IgD-negative memory B cell (primary cell): ENCODE measurements around the gene NUBP2. TPM values are rescaled to one million over a fixed set of nuclear protein-coding genes. Genes with fewer than 3 reads are reported as not detected.

Source experiments
- H3K27ac Mint-ChIP-seq, 3 donors: one replicate each; pipeline ENCODE4 v1.8.0; 2020 to 2022; ENCODE audit warnings: mild to moderate bottlenecking in 3 of 3, mixed read lengths in 3 of 3, moderate library complexity in 1 of 3
- H3K27me3 Mint-ChIP-seq: one replicate; pipeline ENCODE4 v1.8.0; 2021; ENCODE audit warnings: mixed read lengths
- H3K36me3 Mint-ChIP-seq: one replicate; pipeline ENCODE4 v1.8.0; 2020; ENCODE audit warnings: mild to moderate bottlenecking, mixed read lengths
- H3K4me1 Mint-ChIP-seq, 3 donors: one replicate each; pipeline ENCODE4 v1.8.0; 2020 to 2022; ENCODE audit warnings: mixed read lengths in 3 of 3, mild to moderate bottlenecking in 1 of 3
- H3K4me3 Mint-ChIP-seq, 4 donors: one replicate each; pipeline ENCODE4 v1.8.0; 2020 to 2022; ENCODE audit warnings: mild to moderate bottlenecking in 4 of 4, mixed read lengths in 4 of 4, moderate library complexity in 3 of 4
- H3K9me3 Mint-ChIP-seq, 3 donors: one replicate each; pipeline ENCODE4 v1.8.0; 2020 to 2021; ENCODE audit warnings: mixed read lengths in 3 of 3, mild to moderate bottlenecking in 1 of 3
- polyA plus RNA-seq: library from polyadenylated mRNA; unstranded; fragments of 300-500 nt; fragmentation: Illumina TruSeq; gene quantifications from one replicate; pipeline ENCODE4 v1.2.3, GENCODE V29; 2021

The NUBP2 gene
- polyA plus RNA-seq, 1 donor from 2014 or later, result 76.9 TPM

GRCh38 chr16:1749152-1750117 lies 33.3 kb upstream of the NUBP2 start:
- Mint-ChIP-seq H3K36me3 (no peaks in the 10 kb centered on the region), H3K27me3 (no peaks in the 10 kb centered on the region), H3K9me3 (no peaks in the 10 kb centered on the region), H3K4me1 (no peaks in the 10 kb centered on the region), H3K4me3 (no peak overlapping the region), H3K27ac (peak overlapping the region in 2 of 3 donors; percentile 32 to 53)

GRCh38 chr16:1751946-1752345 lies 30.8 kb upstream of the NUBP2 start:
- H3K4me1 Mint-ChIP-seq, result no peaks in the 10 kb centered on the region
- H3K27me3 Mint-ChIP-seq, result no peaks in the 10 kb centered on the region
- H3K9me3 Mint-ChIP-seq, result no peaks in the 10 kb centered on the region
- no peaks in the 10 kb centered on the region for H3K36me3 Mint-ChIP-seq
- H3K27ac Mint-ChIP-seq, result no peak overlapping the region
- H3K4me3 Mint-ChIP-seq, result no peak overlapping the region

- H3K4me1 Mint-ChIP-seq, result no peaks in the 10 kb centered on the region
- H3K4me3 Mint-ChIP-seq, result no peak overlapping the region
- H3K9me3 Mint-ChIP-seq, result no peaks in the 10 kb centered on the region
- H3K36me3 Mint-ChIP-seq, result no peaks in the 10 kb centered on the region
- no peaks in the 10 kb centered on the region for H3K27me3 Mint-ChIP-seq
- peak overlapping the region in 2 of 3 donors; percentile 73 for H3K27ac Mint-ChIP-seq
Measured at GRCh38 chr16:1752853-1753252, 29.9 kb upstream of the NUBP2 start.

GRCh38 chr16:1754204-1754603 lies 28.6 kb upstream of the NUBP2 start:
- no peaks in the 10 kb centered on the region for H3K9me3 Mint-ChIP-seq
- no peaks in the 10 kb centered on the region for H3K36me3 Mint-ChIP-seq
- H3K27ac Mint-ChIP-seq, result no peak overlapping the region
- H3K27me3 Mint-ChIP-seq, result no peaks in the 10 kb centered on the region
- H3K4me1 Mint-ChIP-seq, result no peaks in the 10 kb centered on the region
- H3K4me3 Mint-ChIP-seq, result no peak overlapping the region

DNA sequence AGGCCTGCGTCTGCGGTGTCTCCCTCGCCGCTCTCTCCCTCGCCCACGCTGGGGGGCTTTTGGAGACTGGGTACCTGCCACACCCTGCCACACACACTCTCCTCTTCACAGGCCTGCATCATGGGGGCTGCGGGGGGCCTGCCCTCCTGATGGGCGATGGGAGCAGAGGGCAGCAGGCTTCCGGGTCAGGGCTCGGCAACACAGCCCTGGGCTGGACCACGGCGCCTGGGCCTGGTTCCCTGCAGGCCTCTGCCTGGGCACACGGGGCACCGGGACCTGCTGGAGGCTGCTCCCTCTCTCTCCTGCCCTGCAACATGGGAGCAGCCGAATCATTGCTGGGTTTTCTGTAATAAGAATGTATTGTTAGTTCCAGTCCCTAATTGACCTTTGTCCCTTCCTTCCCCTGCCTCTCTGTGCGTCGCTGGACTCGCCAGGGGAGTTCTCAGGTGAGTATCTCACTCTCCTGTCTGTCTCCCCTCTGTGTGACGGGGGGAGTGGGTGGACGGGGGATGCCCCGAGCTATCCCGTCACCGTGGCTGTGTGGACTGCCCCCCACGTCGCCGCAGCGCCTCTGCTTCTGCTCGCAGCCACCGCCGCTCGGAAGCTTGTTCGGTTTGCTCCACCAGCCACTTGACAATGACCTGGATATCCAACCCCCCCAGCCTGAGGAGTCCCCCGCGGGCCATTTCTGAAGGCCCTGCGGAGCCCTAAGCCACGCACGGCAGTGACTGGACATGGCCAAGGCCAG lies 24.9 kb upstream of the NUBP2 start:
- Mint-ChIP-seq H3K4me1 (no peaks in the 10 kb centered on the region), H3K36me3 (peaks cover 2% of the 10 kb centered on the region), H3K27ac (peak overlapping the region in 1 of 3 donors; percentile 31), H3K9me3 (no peaks in the 10 kb centered on the region), H3K27me3 (no peaks in the 10 kb centered on the region), H3K4me3 (no peak overlapping the region)

- H3K36me3 Mint-ChIP-seq, result peaks cover 2% of the 10 kb centered on the region
- peak overlapping the region in 1 of 4 donors; percentile 51 for H3K4me3 Mint-ChIP-seq
- no peak overlapping the region for H3K27ac Mint-ChIP-seq
- H3K9me3 Mint-ChIP-seq, result no peaks in the 10 kb centered on the region
- H3K27me3 Mint-ChIP-seq, result no peaks in the 10 kb centered on the region
- no peaks in the 10 kb centered on the region for H3K4me1 Mint-ChIP-seq
Measured at GRCh38 chr16:1758923-1759322, 23.8 kb upstream of the NUBP2 start.

- Mint-ChIP-seq H3K27ac (no peak overlapping the region), H3K4me1 (no peaks in the 10 kb centered on the region)
Measured at GRCh38 chr16:1759511-1759910, 23.2 kb upstream of the NUBP2 start.

GRCh38 chr16:1760911-1761310 lies 21.8 kb upstream of the NUBP2 start:
- Mint-ChIP-seq H3K36me3 (peaks cover 3% of the 10 kb centered on the region), H3K9me3 (no peaks in the 10 kb centered on the region), H3K4me3 (no peak overlapping the region), H3K27me3 (no peaks in the 10 kb centered on the region), H3K4me1 (no peaks in the 10 kb centered on the region), H3K27ac (peak overlapping the region; percentile 25 to 35 (median 31))

More at GRCh38 chr16:1759511-1759910, 23.2 kb upstream of the NUBP2 start:
- H3K36me3 Mint-ChIP-seq, result peaks cover 2% of the 10 kb centered on the region
- no peaks in the 10 kb centered on the region for H3K9me3 Mint-ChIP-seq
- H3K27me3 Mint-ChIP-seq, result no peaks in the 10 kb centered on the region
- no peak overlapping the region for H3K4me3 Mint-ChIP-seq

DNA sequence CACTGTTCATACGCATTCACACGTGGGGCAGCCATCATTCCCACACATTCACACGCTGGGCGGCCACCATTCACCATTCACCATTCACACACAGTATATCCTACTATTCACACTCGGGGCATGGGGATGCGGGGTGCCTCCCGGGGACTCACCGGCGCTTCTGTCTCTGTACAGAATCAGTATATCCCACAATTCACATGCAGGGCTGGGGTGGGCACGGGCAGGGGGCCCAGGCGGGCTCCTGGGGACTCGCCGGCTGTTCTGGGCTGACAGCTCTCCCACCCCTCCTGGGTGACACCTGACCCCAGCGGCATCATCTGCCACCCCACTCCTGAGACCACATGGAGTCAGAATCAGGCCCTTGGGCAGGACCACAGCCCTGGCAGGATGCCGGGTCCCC lies 21.0 kb upstream of the NUBP2 start:
- H3K9me3 Mint-ChIP-seq, result no peaks in the 10 kb centered on the region
- H3K27me3 Mint-ChIP-seq, result no peaks in the 10 kb centered on the region
- H3K27ac Mint-ChIP-seq, result peak overlapping the region in 1 of 3 donors; percentile 84
- H3K4me1 Mint-ChIP-seq, result no peaks in the 10 kb centered on the region
- peaks cover 3% of the 10 kb centered on the region for H3K36me3 Mint-ChIP-seq
- H3K4me3 Mint-ChIP-seq, result no peak overlapping the region

GRCh38 chr16:1762196-1762878 lies 20.4 kb upstream of the NUBP2 start:
- H3K27ac Mint-ChIP-seq, result peak overlapping the region in 1 of 3 donors; percentile 84
- no peaks in the 10 kb centered on the region for H3K4me1 Mint-ChIP-seq
- no peaks in the 10 kb centered on the region for H3K27me3 Mint-ChIP-seq
- H3K36me3 Mint-ChIP-seq, result peaks cover 3% of the 10 kb centered on the region
- no peak overlapping the region for H3K4me3 Mint-ChIP-seq
- H3K9me3 Mint-ChIP-seq, result no peaks in the 10 kb centered on the region

DNA sequence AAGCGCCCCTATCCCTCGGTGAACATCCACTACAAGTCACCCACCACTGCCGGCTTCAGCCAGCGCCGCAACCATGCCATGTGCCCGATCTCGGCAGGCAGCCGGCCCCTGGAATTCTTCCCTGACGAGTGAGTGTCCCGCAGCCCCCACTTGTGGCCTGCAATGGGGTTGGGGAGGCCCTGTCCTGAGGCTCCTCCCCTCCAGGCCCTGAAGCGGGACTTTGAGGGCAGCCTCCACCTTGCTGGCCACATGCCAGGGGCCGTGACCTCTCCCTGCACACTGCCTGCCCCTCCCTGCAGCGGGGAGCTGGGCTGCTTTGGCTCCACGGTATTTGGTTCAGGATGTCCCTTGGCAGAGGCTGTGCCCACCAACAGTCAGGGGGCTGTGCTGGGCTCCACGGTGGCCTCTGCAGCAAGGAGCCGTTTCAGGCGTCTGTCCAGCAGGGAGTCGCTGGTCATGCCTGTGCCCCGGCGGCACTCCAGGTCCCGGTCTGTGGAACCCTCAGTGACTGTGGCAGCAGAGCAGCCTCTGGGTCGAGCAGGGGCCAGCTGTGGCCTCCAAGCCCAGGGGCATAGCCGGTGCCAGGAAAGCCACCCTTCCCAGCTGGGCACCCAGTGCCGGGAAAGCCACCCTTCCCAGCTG lies 19.8 kb upstream of the NUBP2 start:
- peaks cover 3% of the 10 kb centered on the region for H3K36me3 Mint-ChIP-seq
- H3K27me3 Mint-ChIP-seq, result no peaks in the 10 kb centered on the region
- H3K27ac Mint-ChIP-seq, result peak overlapping the region in 1 of 3 donors; percentile 84
- no peaks in the 10 kb centered on the region for H3K9me3 Mint-ChIP-seq
- no peak overlapping the region for H3K4me3 Mint-ChIP-seq
- H3K4me1 Mint-ChIP-seq, result no peaks in the 10 kb centered on the region

- Mint-ChIP-seq H3K4me1 (no peaks in the 10 kb centered on the region), H3K27ac (no peak overlapping the region), H3K27me3 (no peaks in the 10 kb centered on the region), H3K9me3 (no peaks in the 10 kb centered on the region), H3K36me3 (peaks cover 3% of the 10 kb centered on the region), H3K4me3 (no peak overlapping the region)
Measured at GRCh38 chr16:1763521-1764511, 18.9 kb upstream of the NUBP2 start.

- H3K27me3 Mint-ChIP-seq, result no peaks in the 10 kb centered on the region
- no peak overlapping the region for H3K4me3 Mint-ChIP-seq
- no peaks in the 10 kb centered on the region for H3K9me3 Mint-ChIP-seq
- H3K27ac Mint-ChIP-seq, result no peak overlapping the region
- peaks cover 0 to under 1% (median 0%) of the 10 kb centered on the region in 3 donors for H3K4me1 Mint-ChIP-seq
- H3K36me3 Mint-ChIP-seq, result peaks cover 3% of the 10 kb centered on the region
Measured at GRCh38 chr16:1764971-1765370, 17.8 kb upstream of the NUBP2 start.

GRCh38 chr16:1765826-1766225 lies 16.9 kb upstream of the NUBP2 start:
- Mint-ChIP-seq H3K4me1 (peaks cover 0 to 3% (median 0%) of the 10 kb centered on the region in 3 donors), H3K27ac (no peak overlapping the region), H3K9me3 (no peaks in the 10 kb centered on the region), H3K27me3 (no peaks in the 10 kb centered on the region), H3K4me3 (no peak overlapping the region), H3K36me3 (peaks cover 3% of the 10 kb centered on the region)
